HUDEP-2 (cell line): Measurements from ENCODE around the gene UGGT1.

Experiments
- DNase-seq, 76 experiments: peaks; one replicate each; lab custom pipeline; 2025; ENCODE audit not compliant: unreplicated experiment in 76 of 76; lab: John Stamatoyannopoulos, UW

Gene UGGT1, protein sequence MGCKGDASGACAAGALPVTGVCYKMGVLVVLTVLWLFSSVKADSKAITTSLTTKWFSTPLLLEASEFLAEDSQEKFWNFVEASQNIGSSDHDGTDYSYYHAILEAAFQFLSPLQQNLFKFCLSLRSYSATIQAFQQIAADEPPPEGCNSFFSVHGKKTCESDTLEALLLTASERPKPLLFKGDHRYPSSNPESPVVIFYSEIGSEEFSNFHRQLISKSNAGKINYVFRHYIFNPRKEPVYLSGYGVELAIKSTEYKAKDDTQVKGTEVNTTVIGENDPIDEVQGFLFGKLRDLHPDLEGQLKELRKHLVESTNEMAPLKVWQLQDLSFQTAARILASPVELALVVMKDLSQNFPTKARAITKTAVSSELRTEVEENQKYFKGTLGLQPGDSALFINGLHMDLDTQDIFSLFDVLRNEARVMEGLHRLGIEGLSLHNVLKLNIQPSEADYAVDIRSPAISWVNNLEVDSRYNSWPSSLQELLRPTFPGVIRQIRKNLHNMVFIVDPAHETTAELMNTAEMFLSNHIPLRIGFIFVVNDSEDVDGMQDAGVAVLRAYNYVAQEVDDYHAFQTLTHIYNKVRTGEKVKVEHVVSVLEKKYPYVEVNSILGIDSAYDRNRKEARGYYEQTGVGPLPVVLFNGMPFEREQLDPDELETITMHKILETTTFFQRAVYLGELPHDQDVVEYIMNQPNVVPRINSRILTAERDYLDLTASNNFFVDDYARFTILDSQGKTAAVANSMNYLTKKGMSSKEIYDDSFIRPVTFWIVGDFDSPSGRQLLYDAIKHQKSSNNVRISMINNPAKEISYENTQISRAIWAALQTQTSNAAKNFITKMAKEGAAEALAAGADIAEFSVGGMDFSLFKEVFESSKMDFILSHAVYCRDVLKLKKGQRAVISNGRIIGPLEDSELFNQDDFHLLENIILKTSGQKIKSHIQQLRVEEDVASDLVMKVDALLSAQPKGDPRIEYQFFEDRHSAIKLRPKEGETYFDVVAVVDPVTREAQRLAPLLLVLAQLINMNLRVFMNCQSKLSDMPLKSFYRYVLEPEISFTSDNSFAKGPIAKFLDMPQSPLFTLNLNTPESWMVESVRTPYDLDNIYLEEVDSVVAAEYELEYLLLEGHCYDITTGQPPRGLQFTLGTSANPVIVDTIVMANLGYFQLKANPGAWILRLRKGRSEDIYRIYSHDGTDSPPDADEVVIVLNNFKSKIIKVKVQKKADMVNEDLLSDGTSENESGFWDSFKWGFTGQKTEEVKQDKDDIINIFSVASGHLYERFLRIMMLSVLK (N-terminal part only)

DNA sequence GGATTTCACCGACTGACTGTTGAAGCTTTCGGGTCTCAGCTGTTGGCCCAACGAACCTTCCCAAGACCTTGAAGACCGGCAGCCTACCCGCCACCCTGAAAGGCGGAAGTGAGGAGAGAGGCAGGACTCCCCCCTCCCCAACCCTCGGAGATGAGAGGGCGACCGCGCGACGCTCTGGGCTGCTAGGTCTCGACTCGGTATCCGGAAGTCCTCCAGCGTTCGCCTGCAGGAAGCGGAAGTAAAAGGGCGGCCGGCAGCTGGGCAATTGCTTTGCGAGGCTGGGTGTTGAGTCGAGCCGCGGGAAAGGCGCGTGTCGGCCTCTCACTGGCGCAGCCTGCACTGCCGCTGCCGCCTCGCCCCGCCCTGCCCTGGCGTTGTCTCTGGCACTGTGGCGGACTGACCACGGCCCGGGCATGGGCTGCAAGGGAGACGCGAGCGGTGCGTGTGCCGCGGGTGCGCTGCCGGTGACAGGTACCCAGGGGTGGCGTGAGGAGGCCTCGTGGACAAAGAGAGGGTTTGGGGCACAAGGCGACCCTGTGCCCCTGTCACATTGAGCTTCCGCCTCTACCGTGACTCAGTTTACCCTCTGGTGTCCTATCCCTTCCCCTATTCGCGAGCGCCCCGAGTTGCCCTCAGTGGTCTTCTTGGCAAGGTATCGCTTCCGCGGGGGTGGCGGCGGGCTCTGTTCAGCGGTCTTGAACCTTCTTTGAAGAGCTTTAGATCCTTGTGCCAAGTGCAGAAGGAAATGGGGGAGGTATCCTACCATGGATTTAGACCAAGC, at the start of gene UGGT1:
UGGT1 (plus strand) TSS at position 256 of the 781 bp plus-strand sequence; CDS start at position 414, 158 bp downstream.
- peak; percentile 24 to 96 (median 92) for DNase-seq

DNA sequence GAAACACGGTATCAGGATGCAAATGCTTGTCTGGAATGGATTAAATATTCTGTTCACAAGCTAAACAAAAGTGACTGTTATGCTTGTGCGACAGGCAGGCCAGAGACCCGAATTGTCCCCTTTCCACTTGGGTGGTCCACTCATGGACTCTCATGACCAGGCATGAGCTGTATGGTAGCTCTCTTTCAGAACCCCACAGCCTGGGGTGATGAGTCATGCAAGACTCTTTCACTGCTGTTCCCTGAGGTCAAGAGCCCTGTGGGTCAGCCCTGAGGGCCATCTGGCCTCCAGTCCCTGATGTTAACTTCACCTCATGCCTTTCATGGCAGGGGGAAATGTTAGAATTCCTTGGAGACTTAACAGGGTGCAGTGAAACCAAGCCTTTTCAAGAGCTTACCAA, 49.4 kb upstream of the UGGT1 start:
- DNase-seq: no peak

DNA sequence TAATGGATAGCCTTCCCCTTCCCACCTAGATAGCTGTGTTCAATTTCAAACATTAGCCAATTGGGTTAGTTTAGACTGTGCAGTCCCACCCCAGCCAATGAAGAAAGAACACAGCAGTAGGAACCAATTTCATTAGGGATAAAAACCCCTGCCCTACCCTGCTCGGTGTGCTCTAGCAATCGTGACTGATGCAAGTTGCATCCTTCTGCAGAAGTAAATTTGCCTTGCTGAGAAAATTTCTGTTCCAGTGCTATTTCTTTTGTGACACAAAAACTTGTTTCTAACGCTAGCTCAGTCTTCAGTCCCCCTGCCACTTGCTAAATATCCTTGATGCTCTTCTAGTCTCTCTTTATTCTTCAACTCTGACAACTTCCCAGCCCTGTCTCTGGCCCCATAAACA, 48.0 kb upstream of the UGGT1 start:
- DNase-seq: no peak

DNA sequence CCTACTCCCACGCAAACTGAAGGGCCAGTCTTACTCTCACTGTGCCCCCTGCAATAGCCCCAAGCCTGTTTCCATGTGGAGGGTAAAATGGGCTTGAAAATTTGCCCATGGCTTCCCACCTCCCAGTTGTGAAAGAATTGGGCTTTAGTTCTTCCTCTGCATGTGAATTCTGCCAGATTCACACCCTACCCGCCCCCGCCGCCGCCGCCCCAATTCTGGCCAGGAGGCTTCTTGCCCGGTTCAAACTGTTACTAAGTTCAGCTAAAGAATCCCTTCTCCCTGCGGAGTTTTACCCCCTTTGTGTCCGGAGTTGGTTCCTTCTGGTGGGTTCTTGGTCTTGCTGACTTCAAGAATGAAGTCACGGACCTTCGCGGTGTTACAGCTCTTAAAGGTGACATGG, 37.7 kb upstream of the UGGT1 start:
- DNase-seq: no peak

DNA sequence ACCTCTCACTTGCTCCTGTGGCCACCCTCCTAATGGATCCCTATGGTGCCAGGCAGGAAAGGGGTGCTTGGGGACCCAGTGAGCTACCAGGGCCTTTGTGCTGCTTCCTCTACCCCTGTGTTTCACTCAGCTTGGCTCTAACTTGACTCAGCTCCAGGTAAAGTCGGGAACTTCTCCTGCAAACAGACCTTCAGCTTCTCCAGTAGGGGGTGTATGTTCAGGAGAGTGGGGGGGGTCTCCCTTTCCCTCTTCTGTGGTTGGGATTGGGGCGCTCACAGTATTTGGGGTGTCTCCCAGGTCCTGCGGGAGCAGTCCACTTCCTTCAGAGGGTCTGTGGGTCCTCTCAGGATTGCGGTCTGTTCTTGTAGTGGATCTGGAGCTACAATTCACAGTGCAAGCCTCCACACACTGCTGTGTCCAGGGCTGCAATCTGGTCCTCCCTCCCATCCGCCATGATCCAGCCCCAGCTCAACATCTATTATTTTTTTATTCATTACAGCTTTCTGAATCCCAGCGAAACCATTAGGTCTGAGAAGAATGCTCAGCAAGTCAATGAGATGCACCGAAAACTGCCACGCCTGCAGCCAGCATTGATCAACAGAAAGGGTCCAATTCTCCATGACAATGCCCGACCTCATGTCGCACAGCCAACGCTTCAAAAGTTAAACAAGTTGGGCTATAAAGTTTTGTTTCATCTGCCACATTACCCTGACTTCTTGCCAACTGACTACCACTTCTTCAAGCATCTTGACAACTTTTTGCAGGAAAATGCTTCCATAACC, 36.7 kb upstream of the UGGT1 start:
- no peak for DNase-seq

DNA sequence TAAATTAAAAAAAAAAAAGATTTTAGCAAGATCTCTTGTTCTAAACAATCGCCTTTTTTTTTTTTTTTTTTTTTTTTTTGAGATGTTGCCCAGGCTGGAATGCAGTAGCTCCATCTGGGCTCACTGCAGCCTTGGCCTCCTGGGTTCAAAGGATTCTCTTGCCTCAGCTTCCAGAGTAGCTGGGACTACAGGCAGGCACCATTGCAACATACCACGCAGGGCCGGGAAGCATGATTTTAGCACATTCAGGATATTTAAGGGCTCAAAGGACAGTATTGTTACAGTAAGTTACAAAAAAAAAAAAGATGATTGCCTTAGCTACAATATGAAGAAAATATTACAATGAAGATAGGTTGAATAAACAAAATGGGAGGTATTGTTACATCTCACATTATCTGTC, 33.7 kb upstream of the UGGT1 start:
- DNase-seq: no peak

DNA sequence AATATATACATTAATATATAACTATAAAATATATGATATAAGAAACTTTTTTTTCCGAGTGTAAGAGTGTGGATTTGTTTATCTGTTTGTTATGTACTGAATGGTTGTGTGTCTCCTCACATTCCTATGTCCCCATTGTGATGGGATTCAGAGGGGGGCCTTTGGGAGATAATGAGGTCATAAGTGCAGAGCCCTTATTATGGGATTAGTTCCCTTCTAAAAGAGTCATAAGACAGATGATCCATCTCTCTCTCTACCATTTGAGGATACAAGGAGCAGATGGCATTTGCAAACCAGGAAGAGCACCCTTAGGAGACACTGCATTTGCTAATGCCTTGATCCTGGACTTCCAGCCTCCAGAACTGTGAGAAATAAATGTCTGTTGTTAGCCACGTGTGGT, 32.9 kb upstream of the UGGT1 start:
- no peak for DNase-seq

DNA sequence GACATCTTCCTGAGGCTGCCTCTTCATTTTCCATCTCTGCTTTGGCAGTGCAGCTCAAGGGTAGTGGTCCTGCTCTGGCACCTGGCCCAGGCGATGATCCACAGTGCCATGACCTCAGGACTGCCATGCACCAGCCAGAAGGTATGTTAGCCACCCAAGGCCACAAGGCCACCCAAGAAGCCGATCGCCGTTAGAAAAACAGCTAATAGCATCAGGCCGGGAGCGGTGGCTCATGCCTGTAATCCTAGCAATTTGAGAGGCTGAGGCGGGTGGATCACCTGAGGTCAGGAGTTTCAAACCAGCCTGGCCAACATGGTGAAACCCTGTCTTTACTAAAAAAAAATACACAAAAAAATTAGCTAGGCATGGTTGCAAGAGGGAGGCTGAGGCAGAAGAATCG, 28.4 kb upstream of the UGGT1 start:
- no peak for DNase-seq

DNA sequence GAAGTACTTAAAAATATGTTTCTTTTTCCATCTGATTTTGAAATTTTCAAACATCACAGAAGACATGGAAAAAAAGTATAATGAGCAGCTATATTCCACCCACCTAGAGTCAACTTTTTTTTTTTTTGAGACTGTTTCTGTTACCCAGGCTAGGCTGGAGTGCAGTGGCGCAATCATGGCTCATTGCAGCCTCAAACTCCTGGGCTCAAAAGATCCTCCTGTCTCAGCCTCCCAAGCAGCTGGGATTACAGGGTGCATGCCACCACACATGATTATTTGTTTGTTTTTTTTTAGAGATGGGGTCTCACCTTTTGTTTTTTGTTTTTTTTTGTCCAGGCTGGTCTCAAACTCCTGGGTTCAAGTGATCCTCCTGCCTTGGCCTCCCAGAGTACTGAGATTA, 26.6 kb upstream of the UGGT1 start:
- no peak for DNase-seq

DNA sequence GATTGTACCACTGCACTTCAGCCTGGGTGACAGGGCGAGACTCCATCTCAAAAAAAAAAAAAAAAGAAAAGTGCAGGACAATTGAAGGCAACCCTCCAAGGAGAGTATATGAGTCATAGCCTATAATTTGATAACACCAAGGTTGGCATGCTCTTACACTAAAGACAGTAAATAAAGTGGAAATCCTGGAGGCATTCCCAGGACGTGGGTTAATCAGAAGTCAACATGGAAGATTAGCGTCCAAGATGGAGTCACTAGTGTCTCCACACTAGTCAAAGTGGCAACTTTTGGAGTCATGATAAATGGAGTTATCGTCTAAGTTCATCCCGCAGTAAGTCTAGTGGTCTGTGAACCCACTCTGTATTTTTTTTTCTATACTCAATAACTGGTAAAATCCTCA, 21.2 kb upstream of the UGGT1 start:
- DNase-seq: peak in 4 of 76 experiments; percentile 2 to 12 (median 10)

DNA sequence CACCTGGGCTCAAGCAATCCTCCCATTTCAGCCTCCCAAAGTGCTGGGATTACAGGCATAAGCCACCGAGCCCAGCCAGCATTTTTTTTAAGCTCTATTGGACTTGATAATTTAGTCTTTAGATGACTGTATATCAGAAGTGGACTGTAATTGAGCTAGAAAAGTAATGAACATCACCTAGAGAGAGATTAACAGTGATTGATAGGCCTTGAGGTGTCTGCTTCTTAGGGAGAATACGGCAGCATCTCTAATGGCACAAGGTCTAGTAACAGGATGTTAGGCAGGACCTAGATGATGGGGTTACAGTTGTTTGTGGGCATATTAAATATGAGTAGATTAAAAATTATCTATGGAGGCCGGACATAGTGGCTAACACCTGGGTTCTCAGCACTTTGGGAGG, 17.7 kb upstream of the UGGT1 start:
- no peak for DNase-seq

DNA sequence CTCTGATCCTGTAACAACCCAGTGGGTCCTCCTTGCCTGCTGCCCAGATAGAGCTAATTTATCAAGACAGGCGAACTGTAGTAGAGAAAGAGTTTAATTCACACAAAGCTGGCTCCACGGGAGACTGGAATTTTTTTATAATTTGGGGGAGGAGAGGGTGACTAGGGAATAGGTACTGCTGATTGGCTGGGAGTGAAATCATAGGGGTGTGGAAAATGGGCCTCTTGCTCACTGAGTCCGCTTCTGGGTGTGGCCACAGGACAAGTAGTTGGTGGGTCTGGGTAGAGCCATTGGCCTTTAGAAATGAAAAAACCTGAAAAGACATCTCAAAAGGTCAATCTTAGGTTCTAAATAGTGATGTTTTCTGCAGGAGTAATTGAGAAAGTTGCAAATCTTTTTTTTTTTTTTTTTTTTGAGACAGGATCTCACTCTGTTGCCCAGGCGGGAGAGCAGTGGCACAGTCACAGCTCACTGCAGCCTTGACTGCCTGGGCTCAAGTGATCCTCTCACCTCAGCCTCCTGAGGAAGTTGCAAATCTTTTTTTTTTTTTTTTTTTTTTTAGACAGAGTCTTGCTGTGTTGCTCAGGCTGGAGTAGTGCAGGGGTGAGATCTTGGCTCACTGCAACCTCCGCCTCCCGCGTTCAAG, 14.4 kb upstream of the UGGT1 start:
- DNase-seq: peak in 7 of 76 experiments; percentile 1 to 33 (median 17)

DNA sequence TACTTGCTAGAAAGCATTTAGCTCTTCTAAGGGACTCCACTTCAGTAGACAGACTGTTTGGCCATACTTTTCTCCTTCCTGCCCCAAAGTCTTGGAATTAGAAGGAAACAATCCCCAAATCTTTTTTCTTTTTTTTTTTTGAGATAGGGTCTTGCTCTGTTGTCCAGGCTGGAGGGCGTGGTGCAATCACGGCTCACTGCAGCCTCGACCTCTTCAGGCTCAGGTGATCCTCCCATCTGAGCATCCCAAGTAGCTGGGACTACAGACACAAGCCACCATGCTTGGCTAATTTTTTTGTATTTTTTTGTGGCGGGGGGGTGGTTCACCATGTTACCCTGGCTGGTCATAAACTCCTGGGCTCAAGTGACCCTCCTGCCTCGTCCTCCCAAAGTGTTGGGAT, 6.2 kb upstream of the UGGT1 start:
- DNase-seq: no peak

DNA sequence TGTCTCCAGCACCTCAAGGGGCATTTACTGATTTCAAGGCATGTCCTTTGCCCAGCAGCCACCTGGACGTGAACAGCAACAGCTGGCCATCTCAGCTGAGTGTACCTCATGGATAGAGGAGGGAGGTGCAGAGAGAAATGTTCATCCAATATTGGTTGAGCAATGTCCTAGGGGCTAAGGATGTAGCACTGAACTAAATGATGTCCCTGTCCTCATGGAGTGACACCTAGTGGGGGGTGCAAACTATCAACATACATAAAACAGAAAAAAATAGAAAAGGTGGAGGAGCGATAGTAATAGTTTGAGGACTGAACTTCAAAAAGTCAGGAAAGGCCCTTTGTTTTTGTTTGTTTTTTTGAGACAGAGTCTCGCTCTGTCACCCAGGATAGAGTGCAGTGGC, 4.8 kb upstream of the UGGT1 start:
- peak in 2 of 76 experiments; percentile 8 to 17 for DNase-seq

DNA sequence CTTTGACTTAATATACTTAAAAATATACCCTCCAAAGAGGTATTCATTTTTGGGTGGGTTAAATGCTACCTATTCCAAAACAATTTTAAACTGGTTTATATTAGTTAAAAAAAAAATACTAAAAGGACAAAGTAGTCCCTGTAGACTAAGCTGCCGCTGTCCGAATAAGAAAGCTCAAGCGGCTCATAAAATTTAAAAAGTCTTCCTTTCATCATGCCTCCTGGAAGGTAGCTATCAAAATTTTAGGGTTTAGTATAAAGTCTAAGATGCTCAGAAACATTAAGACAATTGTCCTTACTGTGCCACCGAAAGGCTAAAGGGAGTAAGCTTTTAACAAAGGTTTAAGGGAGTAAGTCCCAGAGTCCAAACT, 440 bp upstream of the UGGT1 start:
- DNase-seq: no peak

DNA sequence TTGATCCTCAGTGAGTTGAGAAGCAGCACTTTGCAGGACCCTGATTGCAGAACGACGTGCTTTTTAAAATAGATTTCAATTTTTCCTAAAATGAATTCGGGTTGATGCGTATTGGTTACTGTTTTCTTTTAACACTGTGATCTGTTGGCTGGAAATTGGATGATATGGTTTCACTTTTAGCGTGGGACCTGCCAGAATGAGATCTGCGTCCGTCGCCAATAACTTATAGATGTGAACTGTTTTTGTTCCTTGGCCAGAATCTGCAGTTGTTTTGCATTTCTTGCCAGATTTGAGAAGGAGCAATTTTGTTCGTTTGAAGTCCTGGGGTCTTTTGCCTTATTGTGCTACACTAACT, 703 bp downstream of the UGGT1 start:
- DNase-seq: peak in 16 of 76 experiments; percentile 1 to 61 (median 33)

DNA sequence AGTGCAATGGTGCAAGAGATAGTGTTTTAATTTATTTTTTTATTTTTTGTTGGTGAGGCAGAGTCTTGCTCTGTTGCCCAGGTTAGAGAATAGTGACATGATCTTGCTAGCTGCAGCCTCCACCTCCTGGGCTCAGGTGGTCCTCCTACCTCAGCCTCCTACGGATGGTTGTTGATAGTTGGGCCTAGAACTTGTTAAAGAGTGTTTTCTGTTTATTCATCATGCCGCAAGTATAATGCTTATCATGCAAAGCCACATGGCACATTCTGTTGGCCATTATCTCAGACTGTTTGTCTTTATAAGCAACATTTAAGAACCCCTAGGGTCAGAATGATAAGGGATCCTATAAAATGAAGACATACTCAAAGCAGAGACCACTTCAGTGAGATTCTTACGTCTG, 1.7 kb downstream of the UGGT1 start:
- DNase-seq: peak in 71 of 76 experiments; percentile 8 to 84 (median 49)

DNA sequence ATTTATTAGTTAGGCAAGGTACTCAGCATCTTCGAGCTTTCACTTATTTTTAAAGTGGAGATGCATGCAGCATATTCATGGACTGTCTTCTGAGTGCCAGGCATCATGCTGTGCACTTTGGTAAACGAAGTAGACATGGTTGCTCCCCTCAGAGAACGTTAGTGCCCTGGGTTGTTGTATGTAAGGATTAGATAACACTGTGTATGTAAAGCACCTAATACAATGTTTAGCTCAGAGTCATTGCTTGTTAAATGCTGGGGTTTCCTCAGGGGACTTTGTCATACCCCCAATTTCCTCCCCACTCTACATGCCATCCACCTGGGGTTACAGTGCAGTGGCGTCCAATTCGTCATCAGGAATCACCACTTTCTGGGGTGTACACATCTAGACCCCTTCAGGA, 2.8 kb downstream of the UGGT1 start:
- DNase-seq: no peak

DNA sequence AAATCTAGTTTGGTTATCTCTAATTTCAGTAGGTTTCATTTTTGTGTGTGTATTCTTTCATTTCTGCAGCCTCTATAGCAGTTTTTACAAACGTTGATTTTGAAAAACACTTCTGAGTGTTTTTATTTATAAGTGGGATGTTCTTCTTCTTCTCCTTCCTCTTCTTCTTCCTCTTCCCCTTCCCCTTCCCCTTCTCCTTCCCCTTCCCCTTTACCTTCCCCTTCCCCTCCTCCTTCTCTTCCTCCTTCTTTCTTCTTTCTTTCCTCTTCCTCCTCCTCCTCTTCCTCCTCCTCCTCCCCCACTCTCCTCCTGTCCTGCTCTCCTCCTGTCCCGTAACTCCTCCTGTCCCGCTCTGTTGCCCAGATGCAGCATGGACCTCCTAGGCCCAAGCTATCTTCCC, 4.2 kb downstream of the UGGT1 start:
- DNase-seq: no peak
